ENCODE measurements around the gene PDE7B.

- no peak for TF ChIP-seq CTCF (conservative IDR thresholded peaks at IDR 0.05; ENCODE audit: low read depth, low read length)
- TF ChIP-seq EZH2 (IDR thresholded peaks at IDR 0.05; ENCODE audit: borderline replicate concordance, low read depth, low read length, poor library complexity, severe bottlenecking), result no peak
These were observed 102.3 kb downstream of the PDE7B start for GRCh38 chr6:135953818-135954217.

All from A673 (cell line).